Sigmoid colon (tissue), 7 donors: ENCODE results near the gene CDH23. TPM values are rescaled to one million over a fixed set of nuclear protein-coding genes. Genes with fewer than 3 reads are reported as not detected.

Experiments
- DNase-seq: peaks from one replicate; pipeline ENCODE4 v3.0.0-alpha.2; 2019
- H3K27ac ChIP-seq, 4 donors: fragments of 200-600 bp; sonication (generic); one replicate each; pipeline ENCODE4 v1.5.1; 2016 to 2019; ENCODE audit warnings: mild to moderate bottlenecking in 1 of 4
- H3K27me3 ChIP-seq, 3 donors: fragments of 200-600 bp; sonication (generic); one replicate each; pipeline ENCODE4 v1.5.1; 2019; ENCODE audit warnings: mild to moderate bottlenecking in 1 of 3
- H3K36me3 ChIP-seq, 4 donors: fragments of 200-600 bp; sonication (generic); one replicate each; pipeline ENCODE4 v1.5.1; 2016 to 2019
- H3K4me1 ChIP-seq, 4 donors: fragments of 200-600 bp; sonication (generic); one replicate each; pipeline ENCODE4 v1.5.1; 2017 to 2019
- H3K4me3 ChIP-seq, 4 donors: fragments of 200-600 bp; sonication (generic); one replicate each; pipeline ENCODE4 v1.5.1; 2017 to 2019; ENCODE audit warnings: mild to moderate bottlenecking in 2 of 4, moderate library complexity in 1 of 4
- H3K9me3 ChIP-seq, 4 donors: fragments of 200-600 bp in 3 of 4; sonication (generic) in 3 of 4; one replicate each; pipeline versions ENCODE4 v1.5.1 to v1.6.1; 2013 to 2019
- EP300 ChIP-seq, 4 donors: sonication (generic); formaldehyde crosslinking; IDR thresholded peaks; one replicate each; pipeline ENCODE4 v1.6.1; 2017; ENCODE audit warnings: antibody characterized with exemption in 4 of 4
- POLR2A ChIP-seq, 2 donors: fragments of 450-650 bp; IDR thresholded peaks; one replicate each; pipeline ENCODE4 v1.6.1; 2016; ENCODE audit warnings: antibody characterized with exemption in 2 of 2, mild to moderate bottlenecking in 2 of 2, moderate library complexity in 2 of 2
- POLR2AphosphoS5 ChIP-seq, 4 donors: sonication (generic); formaldehyde crosslinking; IDR thresholded peaks; one replicate each; pipeline ENCODE4 v1.6.1; 2017; ENCODE audit warnings: antibody characterized with exemption in 4 of 4
- WGBS, 2 donors: extraction: QIAGEN DNeasy Blood & Tissue Kit; methylation state at CpG; one replicate each; pipeline ENCODE4 v1.1.7; 2013; 5-methylcytosine and 5-hydroxymethylcytosine counted together
- intact Hi-C: fragments of 100-400 bp; cut with DNase I; formaldehyde crosslinking; loops from one replicate; pipeline ENCODE4 v1.15.1; 2023
- polyA plus RNA-seq, 3 donors: library from polyadenylated mRNA; stranded (reverse); fragments of 200-250 nt; gene quantifications; one replicate each; pipeline ENCODE4 v1.2.3, GENCODE V29; 2013
- total RNA-seq, 4 donors: library from RNA; depleted of rRNA; stranded (reverse); fragments of >200 nt; gene quantifications; one replicate each; pipeline ENCODE4 v1.1.0, GENCODE V29; 2016
- TF ChIP-seq, protein P1 (sequence below), 4 experiments: fragments of 450-650 bp in 3 of 4; fragments of 200-600 bp in 1 of 4; IDR thresholded peaks; one replicate each; pipeline ENCODE4 v1.5.1; 2016 to 2019; ENCODE audit warnings: antibody characterized with exemption in 4 of 4, mild to moderate bottlenecking in 3 of 4, moderate library complexity in 2 of 4
- donor health status: healthy with polysubstance abuse.
- donor health status: Bipolar disorder and iron deficiency.
- donor health status: healthy.

CDH23 gene
- total and polyA plus RNA-seq, 7 donors, result 1.5 to 7.2 (median 3.0) TPM

DNA sequence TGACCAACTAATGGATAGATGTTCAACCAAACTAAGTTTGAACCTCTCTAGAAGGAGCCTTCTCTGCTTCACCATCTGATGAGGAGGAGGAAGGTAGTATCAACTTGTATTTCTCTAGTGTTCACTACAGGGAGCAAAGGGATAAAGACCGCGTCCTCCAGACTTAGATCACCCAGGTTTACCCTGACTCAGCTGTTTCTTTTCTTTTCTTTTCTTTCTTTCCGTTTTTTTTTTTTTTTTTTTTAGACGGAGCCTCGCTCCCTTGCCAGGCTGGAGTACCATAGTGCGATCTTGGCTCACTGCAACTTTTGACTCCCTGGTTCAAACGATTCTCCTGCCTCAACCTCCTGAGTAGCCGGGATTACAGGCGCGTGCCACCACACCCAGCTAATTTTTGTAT is 263.0 kb downstream of the CDH23 start:
- Histone ChIP-seq H3K27ac (no peak overlapping the region), H3K4me1 (no peaks in the 10 kb centered on the region), H3K9me3 (no peaks in the 10 kb centered on the region), H3K27me3 (no peaks in the 10 kb centered on the region), H3K36me3 (no peaks in the 10 kb centered on the region), H3K4me3 (no peak overlapping the region)
- no peak for TF ChIP-seq POLR2A (IDR thresholded peaks at IDR 0.05)
- TF ChIP-seq EP300 (IDR thresholded peaks at IDR 0.05), result no peak
- TF ChIP-seq POLR2AphosphoS5 (IDR thresholded peaks at IDR 0.05), result no peak
- TF ChIP-seq, protein P1, sequence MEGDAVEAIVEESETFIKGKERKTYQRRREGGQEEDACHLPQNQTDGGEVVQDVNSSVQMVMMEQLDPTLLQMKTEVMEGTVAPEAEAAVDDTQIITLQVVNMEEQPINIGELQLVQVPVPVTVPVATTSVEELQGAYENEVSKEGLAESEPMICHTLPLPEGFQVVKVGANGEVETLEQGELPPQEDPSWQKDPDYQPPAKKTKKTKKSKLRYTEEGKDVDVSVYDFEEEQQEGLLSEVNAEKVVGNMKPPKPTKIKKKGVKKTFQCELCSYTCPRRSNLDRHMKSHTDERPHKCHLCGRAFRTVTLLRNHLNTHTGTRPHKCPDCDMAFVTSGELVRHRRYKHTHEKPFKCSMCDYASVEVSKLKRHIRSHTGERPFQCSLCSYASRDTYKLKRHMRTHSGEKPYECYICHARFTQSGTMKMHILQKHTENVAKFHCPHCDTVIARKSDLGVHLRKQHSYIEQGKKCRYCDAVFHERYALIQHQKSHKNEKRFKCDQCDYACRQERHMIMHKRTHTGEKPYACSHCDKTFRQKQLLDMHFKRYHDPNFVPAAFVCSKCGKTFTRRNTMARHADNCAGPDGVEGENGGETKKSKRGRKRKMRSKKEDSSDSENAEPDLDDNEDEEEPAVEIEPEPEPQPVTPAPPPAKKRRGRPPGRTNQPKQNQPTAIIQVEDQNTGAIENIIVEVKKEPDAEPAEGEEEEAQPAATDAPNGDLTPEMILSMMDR (IDR thresholded peaks at IDR 0.05), result no peak
- no peak for DNase-seq
- intact Hi-C loops, result no loop called here
- 81 to 88% methylated on average over 10 of the region's 10 CpGs for WGBS, 2 donors

- intact Hi-C loops, result no loop called here
- no peaks in the 10 kb centered on the region for H3K4me1 ChIP-seq
- TF ChIP-seq EP300 (IDR thresholded peaks at IDR 0.05) (no peak), POLR2AphosphoS5 (IDR thresholded peaks at IDR 0.05) (no peak), POLR2A (IDR thresholded peaks at IDR 0.05) (no peak)
- TF ChIP-seq, protein P1 (IDR thresholded peaks at IDR 0.05), result no peak
Measured at GRCh38 chr10:71660313-71660712, 263.6 kb downstream of the CDH23 start.

DNA sequence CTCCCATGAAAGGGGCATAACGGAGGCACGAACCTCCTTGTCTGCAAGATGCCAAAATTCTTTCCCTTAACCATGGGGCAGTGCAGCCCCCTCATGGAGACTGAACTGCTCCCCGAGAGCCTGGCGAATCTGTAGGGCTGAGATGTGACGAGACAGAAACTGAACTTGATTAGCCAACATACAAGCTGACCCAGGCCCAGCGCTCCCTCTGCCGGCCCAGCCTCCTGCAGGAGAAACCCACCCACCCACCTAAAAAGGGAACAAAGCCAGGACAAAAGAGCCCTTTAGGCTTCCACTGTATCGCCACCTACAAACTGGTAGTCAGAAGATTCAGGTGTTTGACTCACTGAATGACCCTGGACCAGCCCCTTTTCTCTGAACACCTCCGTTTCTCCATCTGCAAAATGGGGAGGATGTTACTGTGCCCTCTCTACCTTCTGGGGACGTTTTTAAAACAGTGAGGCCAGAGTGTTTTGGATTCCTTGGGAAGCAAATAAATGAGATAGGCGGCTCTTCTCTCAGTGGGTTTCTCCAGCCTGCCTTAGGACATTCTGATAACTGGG is 264.4 kb downstream of the CDH23 start:
- Histone ChIP-seq H3K4me3 (no peak overlapping the region), H3K9me3 (no peaks in the 10 kb centered on the region), H3K36me3 (no peaks in the 10 kb centered on the region), H3K4me1 (no peaks in the 10 kb centered on the region), H3K27ac (no peak overlapping the region), H3K27me3 (no peaks in the 10 kb centered on the region)
- TF ChIP-seq EP300 (IDR thresholded peaks at IDR 0.05), result no peak
- no peak for TF ChIP-seq POLR2A (IDR thresholded peaks at IDR 0.05)
- TF ChIP-seq POLR2AphosphoS5 (IDR thresholded peaks at IDR 0.05), result no peak
- TF ChIP-seq, protein P1 (IDR thresholded peaks at IDR 0.05), result no peak
- DNase-seq, result no peak
- 73 to 90% methylated on average over 11 of the region's 11 CpGs for WGBS, 2 donors
- intact Hi-C loops, result no loop called here

More at GRCh38 chr10:71660313-71660712, 263.6 kb downstream of the CDH23 start:
- no peak for DNase-seq
- H3K36me3 ChIP-seq, result no peaks in the 10 kb centered on the region
- no peak overlapping the region for H3K27ac ChIP-seq
- no peak overlapping the region for H3K4me3 ChIP-seq
- no peaks in the 10 kb centered on the region for H3K9me3 ChIP-seq
- no peaks in the 10 kb centered on the region for H3K27me3 ChIP-seq
- 80 to 91% methylated on average over 4 of the region's 4 CpGs for WGBS, 2 donors

DNA sequence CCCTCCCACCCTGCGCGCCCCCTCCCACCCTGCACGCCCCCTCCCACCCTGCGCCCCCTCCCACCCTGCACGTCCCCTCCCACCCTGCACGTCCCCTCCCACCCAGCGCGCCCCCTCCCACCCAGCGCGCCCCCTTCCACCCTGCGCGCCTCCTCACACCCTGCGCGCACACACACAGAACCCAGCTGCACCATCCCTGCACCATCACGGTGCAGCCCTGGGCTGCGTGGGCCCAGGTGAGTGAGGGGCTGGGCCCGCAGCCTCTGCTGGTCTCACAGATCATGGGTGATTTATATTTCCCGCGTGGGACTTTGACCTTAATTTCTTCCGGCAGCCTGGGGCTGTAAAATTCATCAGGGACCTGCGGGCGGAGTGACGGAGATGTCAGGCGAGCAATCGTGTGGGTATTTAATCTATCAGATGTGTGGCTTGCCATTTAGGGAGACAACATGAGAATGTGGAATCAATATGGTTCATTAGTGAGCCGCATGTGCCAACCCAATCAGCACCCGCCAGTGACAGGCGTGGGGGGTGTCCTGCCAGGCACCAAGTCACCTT is 265.1 kb downstream of the CDH23 start:
- no peaks in the 10 kb centered on the region for H3K9me3 ChIP-seq
- intact Hi-C loops, result no loop called here
- TF ChIP-seq, protein P1 (IDR thresholded peaks at IDR 0.05), result no peak
- TF ChIP-seq EP300 (IDR thresholded peaks at IDR 0.05) (no peak), POLR2AphosphoS5 (IDR thresholded peaks at IDR 0.05) (no peak), POLR2A (IDR thresholded peaks at IDR 0.05) (no peak)
- H3K27ac ChIP-seq, result no peak overlapping the region
- WGBS, 2 donors, result 44 to 77% methylated on average over 28 of the region's 28 CpGs
- no peaks in the 10 kb centered on the region for H3K4me1 ChIP-seq
- no peaks in the 10 kb centered on the region for H3K27me3 ChIP-seq
- DNase-seq, result no peak
- H3K36me3 ChIP-seq, result no peaks in the 10 kb centered on the region
- H3K4me3 ChIP-seq, result no peak overlapping the region

DNA sequence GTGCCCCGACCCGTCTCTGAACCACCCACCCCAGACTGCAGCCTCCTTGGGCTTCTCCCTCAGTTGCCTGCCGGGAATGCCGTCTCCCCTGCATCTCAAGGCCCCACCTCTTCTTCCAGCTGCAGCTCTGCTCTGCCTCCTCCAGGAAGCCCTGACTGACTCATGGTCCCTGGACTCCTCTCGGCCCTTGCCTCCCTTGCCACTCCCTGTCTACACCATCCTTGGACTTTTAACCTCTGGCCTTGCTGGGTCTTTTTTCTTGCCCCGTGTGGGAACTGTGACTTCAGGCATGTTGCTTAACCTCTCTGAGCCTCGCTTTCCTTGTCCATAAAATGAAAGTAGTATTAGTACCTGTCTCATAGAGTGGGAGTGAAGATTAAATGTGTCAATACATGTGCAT is 266.6 kb downstream of the CDH23 start:
- intact Hi-C loops, result no loop called here
- DNase-seq, result no peak
- no peak overlapping the region for H3K27ac ChIP-seq

More for the DNA sequence above, 266.6 kb downstream of the CDH23 start:
- no peaks in the 10 kb centered on the region for H3K4me1 ChIP-seq
- H3K9me3 ChIP-seq, result no peaks in the 10 kb centered on the region
- no peak for TF ChIP-seq POLR2A (IDR thresholded peaks at IDR 0.05)
- no peaks in the 10 kb centered on the region for H3K36me3 ChIP-seq
- no peak overlapping the region for H3K4me3 ChIP-seq
- 62 to 81% methylated on average over 7 of the region's 7 CpGs for WGBS, 2 donors
- no peaks in the 10 kb centered on the region for H3K27me3 ChIP-seq
